Neural cell (in vitro differentiated cells): ENCODE measurements around the gene PERM1. TPM values are rescaled to one million over a fixed set of nuclear protein-coding genes. Genes with fewer than 3 reads are reported as not detected.
"Not testable (repeated sequence)": the region's sequence is repeated elsewhere in the genome, so short reads cannot be mapped to it uniquely, and the experiment has no call there.

Experiments
- H2AFZ ChIP-seq: fragments of 200-600, 300-800 bp; sonication (generic), shearing (Covaris generic); 2 replicates; pipeline ENCODE4 v1.6.0; 2014; ENCODE audit warnings: low read depth, mild to moderate bottlenecking, antibody characterized with exemption, low read length, moderate library complexity
- H3F3A ChIP-seq: fragments of 200-600 bp; shearing (Covaris generic); 2 replicates; pipeline ENCODE4 v1.6.1; 2016; ENCODE audit warnings: mild to moderate bottlenecking, moderate library complexity, mixed read lengths, antibody characterized with exemption, low read length; ENCODE audit not compliant: insufficient read depth, poor library complexity, severe bottlenecking
- H3K27ac ChIP-seq: fragments of 200-600, 300-800 bp; sonication (generic), shearing (Covaris generic); 2 replicates; pipeline ENCODE4 v1.5.1; 2014; ENCODE audit warnings: mild to moderate bottlenecking, low read length, moderate library complexity
- H3K27me3 ChIP-seq: fragments of 300-800, 200-600 bp; sonication (generic), shearing (Covaris generic); 2 replicates; pipeline ENCODE4 v1.6.0; 2014; ENCODE audit warnings: mild to moderate bottlenecking, low read depth, low read length, moderate library complexity; ENCODE audit not compliant: insufficient read depth
- H3K36me3 ChIP-seq: fragments of 300-800, 200-600 bp; sonication (generic), shearing (Covaris generic); 2 replicates; pipeline ENCODE4 v1.5.1; 2014; ENCODE audit warnings: mild to moderate bottlenecking, antibody characterized with exemption, low read length, moderate library complexity; ENCODE audit not compliant: insufficient read depth
- H3K4me2 ChIP-seq: fragments of 300-800, 200-600 bp; sonication (generic), shearing (Covaris generic); 2 replicates; pipeline ENCODE4 v1.6.0; 2014; ENCODE audit warnings: mild to moderate bottlenecking, low read length
- H3K4me3 ChIP-seq: fragments of 300-800, 200-600 bp; sonication (generic), shearing (Covaris generic); 2 replicates; pipeline ENCODE4 v1.5.1; 2014; ENCODE audit warnings: mild to moderate bottlenecking, low read length, moderate library complexity
- H3K79me2 ChIP-seq: fragments of 200-600 bp; shearing (Covaris generic); replicated peaks from 2 replicates; pipeline ENCODE4 v1.6.0; 2014; ENCODE audit warnings: mild to moderate bottlenecking, low read length, moderate library complexity; ENCODE audit not compliant: insufficient read depth
- H3K9ac ChIP-seq: fragments of 300-800, 200-600 bp; sonication (generic), shearing (Covaris generic); 2 replicates; pipeline ENCODE4 v1.6.1; 2016; ENCODE audit warnings: mild to moderate bottlenecking, low read length, mixed read lengths
- H3K9me2 ChIP-seq: fragments of 200-600 bp; shearing (Covaris generic); 2 replicates; pipeline ENCODE4 v1.6.1; 2016; ENCODE audit warnings: mild to moderate bottlenecking, low read length, mixed read lengths; ENCODE audit not compliant: insufficient read depth
- H3K9me3 ChIP-seq: fragments of 200-600, 300-800 bp; sonication (generic), shearing (Covaris generic); 2 replicates; pipeline ENCODE4 v1.6.1; 2016; ENCODE audit warnings: mild to moderate bottlenecking, mixed run types, low read length, moderate library complexity, mixed read lengths
- H4K20me1 ChIP-seq: fragments of 200-600 bp; shearing (Covaris generic); 2 replicates; pipeline ENCODE4 v1.6.1; 2016; ENCODE audit warnings: mild to moderate bottlenecking, mixed run types; ENCODE audit not compliant: insufficient read depth
- CTCF ChIP-seq: fragments of 450-650 bp; IDR thresholded peaks from 2 replicates; pipeline ENCODE4 v1.5.1; 2014; ENCODE audit warnings: antibody characterized with exemption, mild to moderate bottlenecking, moderate library complexity; ENCODE audit not compliant: poor library complexity, severe bottlenecking
- MXI1 ChIP-seq: fragments of 450-650 bp; conservative IDR thresholded peaks from 2 replicates; pipeline ENCODE4 v1.6.1; 2014; ENCODE audit warnings: antibody characterized with exemption, mild to moderate bottlenecking; ENCODE audit not compliant: poor library complexity, severe bottlenecking
- RAD21 ChIP-seq: fragments of 450-650 bp; conservative IDR thresholded peaks from 2 replicates; pipeline ENCODE4 v1.6.1; 2014; ENCODE audit warnings: antibody characterized with exemption, mild to moderate bottlenecking, moderate library complexity
- SMC3 ChIP-seq: fragments of 450-650 bp; conservative IDR thresholded peaks from 2 replicates; pipeline ENCODE4 v1.6.1; 2014; ENCODE audit warnings: antibody characterized with exemption, mild to moderate bottlenecking, moderate library complexity; ENCODE audit not compliant: poor library complexity
- TAF1 ChIP-seq: IDR thresholded peaks from 2 replicates; pipeline ENCODE4 v1.6.1; 2012; ENCODE audit warnings: low read depth
- polyA plus RNA-seq: library from polyadenylated mRNA; depleted of rRNA; stranded (reverse); fragments of >200 nt; gene quantifications from 2 replicates; pipeline ENCODE4 v1.2.3, GENCODE V29; 2014

PERM1 gene
- polyA plus RNA-seq, 1 donor from 2014 or later, result not detected

GRCh38 chr1:1020000-1020404 lies 38.1 kb upstream of the PERM1 start, which contains the start of gene AGRN:
Gene AGRN, plus strand, starts transcription at chr1:1020120. Its CDS starts 53 bp downstream, at chr1:1020173.
- Histone ChIP-seq H3K9me3 (no peaks in the 10 kb centered on the region), H3K9ac (peak within 1 kb of the TSS; percentile 63), H3K27me3 (no peaks in the 10 kb centered on the region), H4K20me1 (no peaks in the 10 kb centered on the region), H3K4me3 (peak within 1 kb of the TSS; percentile 64), H3K4me2 (no peak within 1 kb of the TSS), H3K27ac (no peak within 1 kb of the TSS), H3F3A (no peaks in the 10 kb centered on the region), H2AFZ (no peak within 1 kb of the TSS), H3K36me3 (no peaks in the 10 kb centered on the region), H3K79me2 (peaks cover 4% of the 10 kb centered on the region), H3K9me2 (no peaks in the 10 kb centered on the region)
- TF ChIP-seq MXI1, result peak; percentile 75
- TF ChIP-seq TAF1, result no peak
- no peak for TF ChIP-seq RAD21
- no peak for TF ChIP-seq CTCF

DNA sequence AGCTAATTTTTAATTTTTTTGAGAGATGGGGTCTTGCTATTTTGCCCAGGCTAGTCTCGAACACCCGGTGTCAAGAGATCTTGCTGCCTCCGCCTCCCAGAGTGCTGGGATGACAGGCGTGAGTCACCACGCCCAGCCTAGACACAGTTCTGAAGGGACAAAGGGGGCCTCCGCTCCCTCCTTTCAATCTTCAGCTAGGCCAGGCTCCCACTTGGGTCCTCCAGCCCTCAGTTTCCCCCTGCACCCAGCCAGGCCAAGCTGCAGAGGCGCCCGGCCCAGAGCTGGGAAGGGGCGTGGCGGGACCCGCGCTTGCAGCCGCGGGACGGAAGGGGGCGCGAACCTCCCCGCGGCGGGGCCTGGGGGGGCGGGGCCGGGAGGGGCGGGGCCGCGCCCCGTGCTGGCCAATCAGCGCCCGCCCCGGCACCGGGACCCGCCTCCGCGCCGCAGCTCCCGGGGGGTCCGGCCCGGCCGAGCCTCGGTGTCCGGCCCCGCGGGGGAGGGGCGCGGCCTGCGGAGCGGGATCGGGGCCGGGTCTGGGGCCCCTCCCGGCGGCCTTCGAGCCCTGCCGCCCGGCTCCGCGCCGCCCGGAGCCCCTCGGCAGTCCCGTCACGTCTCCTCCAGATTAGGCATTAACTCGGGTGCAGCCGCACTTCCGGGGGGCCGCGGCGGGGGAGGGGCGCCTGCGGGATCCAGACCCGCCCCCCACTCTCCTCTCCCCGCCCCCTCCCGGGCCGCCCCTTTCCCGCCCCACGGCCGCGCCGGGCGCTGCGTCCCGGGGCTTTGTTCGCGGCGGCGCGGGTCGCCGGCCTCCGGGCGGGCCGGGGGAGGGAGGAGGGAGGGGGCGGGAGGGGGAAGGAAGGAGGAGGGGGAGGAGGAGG lies 37.5 kb upstream of the PERM1 start:
- no peak overlapping the region for H3K27ac ChIP-seq
- H3K9me2 ChIP-seq, result no peaks in the 10 kb centered on the region
- no peak overlapping the region for H3K4me2 ChIP-seq
- no peaks in the 10 kb centered on the region for H3K9me3 ChIP-seq
- peak overlapping the region; percentile 50 for H3K4me3 ChIP-seq
- H3F3A ChIP-seq, result no peaks in the 10 kb centered on the region
- no peaks in the 10 kb centered on the region for H3K36me3 ChIP-seq
- peak; percentile 33 for TF ChIP-seq SMC3
- peak; percentile 68 for TF ChIP-seq CTCF
- no peak for TF ChIP-seq TAF1
- H3K27me3 ChIP-seq, result no peaks in the 10 kb centered on the region
- peak overlapping the region; percentile 63 for H3K9ac ChIP-seq
- no peaks in the 10 kb centered on the region for H4K20me1 ChIP-seq
- H3K79me2 ChIP-seq, result peaks cover 4% of the 10 kb centered on the region
- H2AFZ ChIP-seq, result no peak overlapping the region

DNA sequence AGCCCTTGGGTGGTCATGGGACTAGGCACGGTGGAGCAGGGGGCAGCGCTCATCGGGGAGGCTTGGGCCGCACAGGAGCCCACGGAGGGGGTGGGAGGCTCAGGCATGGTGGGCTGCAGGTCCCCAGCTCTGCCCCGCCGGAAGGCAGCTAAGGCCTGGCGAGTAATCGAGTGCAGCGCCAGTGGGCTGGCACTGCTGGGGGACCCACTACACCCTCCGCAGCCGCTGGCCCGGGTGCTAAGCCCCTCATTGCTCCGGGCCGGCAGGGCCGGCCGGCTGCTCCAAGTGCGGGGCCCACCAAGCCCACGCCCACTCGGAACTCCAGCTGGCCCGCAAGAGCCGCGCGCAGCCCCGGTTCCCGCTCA lies 36.4 kb upstream of the PERM1 start:
- H3K9me2 ChIP-seq, H3K9me3 ChIP-seq, H3K27ac ChIP-seq, H3K27me3 ChIP-seq, H3K9ac ChIP-seq, H3K4me2 ChIP-seq, H3K79me2 ChIP-seq, H3K36me3 ChIP-seq, H3K4me3 ChIP-seq, H4K20me1 ChIP-seq, H2AFZ ChIP-seq, H3F3A ChIP-seq: not testable (repeated sequence)

- H3F3A ChIP-seq, H3K4me3 ChIP-seq, H3K79me2 ChIP-seq, H3K9me3 ChIP-seq, H3K27ac ChIP-seq, H3K27me3 ChIP-seq, H3K9me2 ChIP-seq, H3K4me2 ChIP-seq, H3K36me3 ChIP-seq, H2AFZ ChIP-seq, H4K20me1 ChIP-seq, H3K9ac ChIP-seq: not testable (repeated sequence)
Measured at GRCh38 chr1:1017397-1018320, 35.8 kb upstream of the PERM1 start.
